SU-DHL-6 (cell line): ENCODE results near the gene PPEF2.

ENCODE experiments used
- H2AFZ ChIP-seq: fragments of 200-600 bp; sonication (generic); 2 replicates; pipeline ENCODE4 v1.6.1; 2014; ENCODE audit warnings: low read depth, mild to moderate bottlenecking, moderate library complexity, mixed read lengths, antibody characterized with exemption, low read length; ENCODE audit not compliant: severe bottlenecking
- H3F3A ChIP-seq: fragments of 200-600 bp; shearing (Covaris generic); 2 replicates; pipeline ENCODE4 v1.6.0; 2016; ENCODE audit warnings: antibody characterized with exemption, mild to moderate bottlenecking; ENCODE audit not compliant: insufficient read depth
- H3K27ac ChIP-seq: fragments of 200-600 bp; sonication (generic); 2 replicates; pipeline ENCODE4 v1.5.1; 2016; ENCODE audit warnings: low read depth, mild to moderate bottlenecking, low read length, moderate library complexity, mixed read lengths
- H3K27me3 ChIP-seq: fragments of 200-600 bp; sonication (generic), shearing (Covaris generic); 2 replicates; pipeline ENCODE4 v1.6.0; 2014; ENCODE audit warnings: mild to moderate bottlenecking, low read length
- H3K36me3 ChIP-seq: fragments of 200-600 bp; sonication (generic); 2 replicates; pipeline ENCODE4 v1.6.1; 2014; ENCODE audit warnings: mild to moderate bottlenecking, low read length, mixed read lengths
- H3K4me2 ChIP-seq: fragments of 300-600, 200-600 bp; shearing (Covaris generic), sonication (generic); 2 replicates; pipeline ENCODE4 v1.6.0; 2014; ENCODE audit warnings: low read length, low read depth, mild to moderate bottlenecking; ENCODE audit not compliant: poor library complexity, severe bottlenecking
- H3K4me3 ChIP-seq: fragments of 200-600 bp; sonication (generic); 2 replicates; pipeline ENCODE4 v1.5.1; 2014; ENCODE audit warnings: antibody characterized with exemption, low read length, mild to moderate bottlenecking, mixed read lengths; ENCODE audit not compliant: insufficient read depth, poor library complexity, severe bottlenecking
- H3K79me2 ChIP-seq: fragments of 200-600 bp; sonication (generic); 2 replicates; pipeline ENCODE4 v1.6.1; 2014; ENCODE audit warnings: mild to moderate bottlenecking, low read length, moderate library complexity; ENCODE audit not compliant: insufficient read depth
- H3K9ac ChIP-seq: fragments of 200-600 bp; sonication (generic); 2 replicates; pipeline ENCODE4 v1.7.0; 2014; ENCODE audit warnings: mild to moderate bottlenecking, low read length
- H3K9me2 ChIP-seq: fragments of 200-600 bp; sonication (generic); replicated peaks from 2 replicates; pipeline ENCODE4 v1.6.1; 2014; ENCODE audit warnings: low read length; ENCODE audit not compliant: insufficient read depth
- H3K9me3 ChIP-seq: fragments of 200-600 bp; sonication (generic); 2 replicates; pipeline ENCODE4 v1.6.1; 2014; ENCODE audit warnings: low read length, mixed read lengths; ENCODE audit not compliant: insufficient read depth
- H4K20me1 ChIP-seq: fragments of 200-600 bp; sonication (generic); 2 replicates; pipeline ENCODE4 v1.6.1; 2014; ENCODE audit warnings: low read depth, mild to moderate bottlenecking, antibody characterized with exemption, low read length, moderate library complexity, mixed read lengths
- CTCF ChIP-seq: fragments of 200-600 bp; sonication (generic); IDR thresholded peaks from one replicate; pipeline ENCODE4 v1.5.1; 2017; ENCODE audit warnings: antibody characterized with exemption, mild to moderate bottlenecking, low read length, moderate library complexity; ENCODE audit not compliant: insufficient read depth, poor library complexity, severe bottlenecking
- EZH2phosphoT487 ChIP-seq: fragments of 200-600 bp; sonication (generic), shearing (Covaris generic); conservative IDR thresholded peaks from 2 replicates; pipeline ENCODE4 v1.6.1; 2018; ENCODE audit warnings: mild to moderate bottlenecking, antibody characterized with exemption, low read length, moderate library complexity, mixed read lengths

The PPEF2 gene

DNA sequence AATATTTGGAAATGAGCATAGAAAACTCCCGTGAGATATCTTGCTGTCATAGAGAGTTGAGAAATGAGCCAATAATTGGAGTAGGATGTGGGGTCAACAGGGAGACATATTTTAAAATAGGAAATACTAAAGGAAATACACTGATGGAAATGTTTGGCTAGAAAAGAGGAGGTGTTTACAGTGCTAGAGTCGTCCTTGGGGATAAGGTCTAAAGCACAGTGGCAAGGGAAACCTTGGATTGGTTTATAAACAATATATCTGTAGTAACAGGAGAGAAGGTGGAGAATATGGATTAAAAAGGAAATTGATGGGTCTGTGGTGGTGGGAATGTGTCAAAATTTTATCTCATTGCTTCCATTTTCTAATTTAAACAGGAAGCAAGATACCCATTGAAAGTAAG, 82.1 kb downstream of the PPEF2 start:
- H3K27me3 ChIP-seq = no peaks in the 10 kb centered on the region
- no peak overlapping the region for H3K9ac ChIP-seq
- H3K9me3 ChIP-seq = no peaks in the 10 kb centered on the region
- H3F3A ChIP-seq = no peaks in the 10 kb centered on the region
- no peak overlapping the region for H3K4me2 ChIP-seq
- H3K36me3 ChIP-seq = no peaks in the 10 kb centered on the region
- H4K20me1 ChIP-seq = no peaks in the 10 kb centered on the region
- H3K4me3 ChIP-seq = no peak overlapping the region
- TF ChIP-seq CTCF = no peak
- no peak for TF ChIP-seq EZH2phosphoT487
- no peaks in the 10 kb centered on the region for H3K79me2 ChIP-seq
- H3K9me2 ChIP-seq = no peaks in the 10 kb centered on the region
- H2AFZ ChIP-seq = no peak overlapping the region
- no peak overlapping the region for H3K27ac ChIP-seq

DNA sequence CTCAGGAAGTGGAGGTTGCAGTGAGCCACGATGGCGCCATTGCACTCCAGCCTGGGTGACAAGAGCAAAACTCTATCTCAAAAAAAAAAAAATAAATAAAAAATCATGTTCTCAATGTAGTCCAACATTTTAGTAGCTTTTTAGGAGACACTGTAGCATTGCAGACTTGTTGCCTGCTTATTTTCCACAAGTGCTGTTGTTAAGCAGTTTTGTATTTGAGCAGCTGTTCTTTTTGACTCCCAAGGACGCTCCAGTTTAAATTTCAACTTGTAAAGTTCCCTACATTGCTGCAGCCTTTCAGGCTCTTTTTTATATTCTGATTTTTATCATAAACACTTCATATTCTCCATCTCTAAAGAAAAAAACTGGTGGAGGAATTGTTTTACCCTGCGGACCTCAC, 83.1 kb downstream of the PPEF2 start:
- H3K9me3 ChIP-seq = no peaks in the 10 kb centered on the region
- no peaks in the 10 kb centered on the region for H3K27me3 ChIP-seq

GRCh38 chr4:75817901-75818300, 84.4 kb downstream of the PPEF2 start:
- TF ChIP-seq EZH2phosphoT487 = no peak
- TF ChIP-seq CTCF = no peak
- no peak overlapping the region for H3K9ac ChIP-seq
- no peaks in the 10 kb centered on the region for H3F3A ChIP-seq

More for the DNA sequence above, 83.1 kb downstream of the PPEF2 start:
- H3K9me2 ChIP-seq = no peaks in the 10 kb centered on the region
- H3K79me2 ChIP-seq = no peaks in the 10 kb centered on the region
- H3K27ac ChIP-seq = no peak overlapping the region
- no peak overlapping the region for H3K4me3 ChIP-seq
- H3K9ac ChIP-seq = no peak overlapping the region
- no peaks in the 10 kb centered on the region for H3K36me3 ChIP-seq
- no peaks in the 10 kb centered on the region for H3F3A ChIP-seq
- H2AFZ ChIP-seq = no peak overlapping the region
- no peaks in the 10 kb centered on the region for H4K20me1 ChIP-seq
- H3K4me2 ChIP-seq = no peak overlapping the region
- TF ChIP-seq CTCF = no peak
- TF ChIP-seq EZH2phosphoT487 = no peak

More at GRCh38 chr4:75817901-75818300, 84.4 kb downstream of the PPEF2 start:
- Histone ChIP-seq H2AFZ (no peak overlapping the region), H3K4me3 (no peak overlapping the region), H3K9me2 (no peaks in the 10 kb centered on the region), H3K27me3 (no peaks in the 10 kb centered on the region), H3K79me2 (no peaks in the 10 kb centered on the region), H3K4me2 (no peak overlapping the region), H3K36me3 (no peaks in the 10 kb centered on the region), H4K20me1 (no peaks in the 10 kb centered on the region), H3K27ac (no peak overlapping the region), H3K9me3 (no peaks in the 10 kb centered on the region)
